HG03175 (cell line): ENCODE data around the gene HTR2B.
"Not testable (repeated sequence)": the region's sequence is repeated elsewhere in the genome, so short reads cannot be mapped to it uniquely, and the experiment has no call there.

ENCODE experiments used
- ATAC-seq: cut with Tn5 transposase; IDR thresholded peaks from one replicate; pipeline ENCODE4 v1.9.1; 2021; ENCODE audit warnings: mild to moderate bottlenecking, moderate library complexity; ENCODE audit not compliant: unreplicated experiment

Gene HTR2B

GRCh38 chr2:231099918-231100317 is 24.9 kb downstream of the HTR2B start:
- no peak for ATAC-seq

GRCh38 chr2:231094736-231095346 is 30.0 kb downstream of the HTR2B start:
- no peak for ATAC-seq

GRCh38 chr2:231093933-231094332 is 30.9 kb downstream of the HTR2B start:
- no peak for ATAC-seq

GRCh38 chr2:231088754-231089153 is 36.1 kb downstream of the HTR2B start:
- ATAC-seq: no peak

- ATAC-seq: no peak
These were observed 40.3 kb downstream of the HTR2B start for GRCh38 chr2:231084565-231084964.

- no peak for ATAC-seq
These were observed 55.3 kb downstream of the HTR2B start for GRCh38 chr2:231069379-231070054.

- no peak for ATAC-seq
These were observed 56.2 kb downstream of the HTR2B start for GRCh38 chr2:231068525-231069222.

GRCh38 chr2:231067531-231067930 is 57.3 kb downstream of the HTR2B start:
- ATAC-seq: not testable (repeated sequence)

GRCh38 chr2:231065966-231066365 is 58.9 kb downstream of the HTR2B start:
- no peak for ATAC-seq

- ATAC-seq: no peak
These were observed 61.5 kb downstream of the HTR2B start for GRCh38 chr2:231063347-231063746.

- no peak for ATAC-seq
These were observed 62.1 kb downstream of the HTR2B start for GRCh38 chr2:231062776-231063175.

GRCh38 chr2:231059756-231060155 is 65.1 kb downstream of the HTR2B start:
- no peak for ATAC-seq

GRCh38 chr2:231058761-231059550 is 65.9 kb downstream of the HTR2B start:
- no peak for ATAC-seq
